RWPE2 (cell line): Measurements from ENCODE around the gene RFX2.

Experiments used
- ATAC-seq: fragments of 200-7000 bp; cut with Tn5 transposase; 3 replicates; pipeline ENCODE4 v1.9.1; 2021; ENCODE audit warnings: low read depth
- DNase-seq: peaks from one replicate; pipeline ENCODE4 v3.0.0-alpha.2; 2020; ENCODE audit warnings: low spot score
- H3K27ac ChIP-seq: fragments of 450-650 bp; 2 replicates; pipeline ENCODE4 v1.5.1; 2017; ENCODE audit warnings: mild to moderate bottlenecking; ENCODE audit not compliant: poor library complexity, severe bottlenecking
- H3K27me3 ChIP-seq: fragments of 250-450 bp; sonication (Bioruptor Pico); 2 replicates; pipeline ENCODE4 v1.5.1; 2021; ENCODE audit warnings: mild to moderate bottlenecking, moderate library complexity; ENCODE audit not compliant: insufficient read depth, poor library complexity, severe bottlenecking
- H3K36me3 ChIP-seq: fragments of 250-450 bp; sonication (Bioruptor Pico); 2 replicates; pipeline ENCODE4 v1.5.1; 2020; ENCODE audit warnings: low read depth, mild to moderate bottlenecking, moderate library complexity
- H3K4me1 ChIP-seq: fragments of 250-450 bp; sonication (Bioruptor Pico); 2 replicates; pipeline ENCODE4 v1.5.1; 2021; ENCODE audit warnings: mild to moderate bottlenecking, moderate library complexity; ENCODE audit not compliant: insufficient read depth, poor library complexity, severe bottlenecking
- H3K4me3 ChIP-seq: fragments of 250-450 bp; sonication (Bioruptor Pico); 2 replicates; pipeline ENCODE4 v1.5.1; 2021; ENCODE audit warnings: mild to moderate bottlenecking, moderate library complexity; ENCODE audit not compliant: severe bottlenecking
- H3K9me3 ChIP-seq: fragments of 250-450 bp; sonication (Bioruptor Pico); 2 replicates; pipeline ENCODE4 v1.5.1; 2021; ENCODE audit warnings: mild to moderate bottlenecking, moderate library complexity; ENCODE audit not compliant: severe bottlenecking
- CTCF ChIP-seq: fragments of 450-650 bp; IDR thresholded peaks from one replicate; pipeline ENCODE4 v1.5.1; 2017; ENCODE audit warnings: mild to moderate bottlenecking, moderate library complexity; ENCODE audit not compliant: poor library complexity, severe bottlenecking

RFX2 gene

GRCh38 chr19:5956323-5956722 is 154.0 kb downstream of the RFX2 start:
- no peak for TF ChIP-seq CTCF
- Histone ChIP-seq H3K27me3 (no peaks in the 10 kb centered on the region), H3K27ac (no peak overlapping the region), H3K4me1 (peaks cover 14% of the 10 kb centered on the region), H3K36me3 (no peaks in the 10 kb centered on the region), H3K4me3 (no peak overlapping the region), H3K9me3 (no peaks in the 10 kb centered on the region)
- ATAC-seq (no peak), DNase-seq (no peak)

GRCh38 chr19:5955636-5955935 is 154.7 kb downstream of the RFX2 start:
- no peak overlapping the region for H3K4me3 ChIP-seq
- no peaks in the 10 kb centered on the region for H3K27me3 ChIP-seq
- ATAC-seq (no peak), DNase-seq (no peak)
- H3K4me1 ChIP-seq: peaks cover 14% of the 10 kb centered on the region
- H3K9me3 ChIP-seq: no peaks in the 10 kb centered on the region
- no peak overlapping the region for H3K27ac ChIP-seq
- no peak for TF ChIP-seq CTCF
- peaks cover 3% of the 10 kb centered on the region; the same call in 1 of the 2 replicates for H3K36me3 ChIP-seq

GRCh38 chr19:5954293-5954692 is 156.0 kb downstream of the RFX2 start:
- peaks cover 14% of the 10 kb centered on the region for H3K4me1 ChIP-seq
- H3K27me3 ChIP-seq: no peaks in the 10 kb centered on the region
- DNase-seq: no peak
- TF ChIP-seq CTCF: no peak
- H3K27ac ChIP-seq: no peak overlapping the region
- peaks cover 6% of the 10 kb centered on the region; the same call in 1 of the 2 replicates for H3K36me3 ChIP-seq
- no peak for ATAC-seq
- H3K9me3 ChIP-seq: no peaks in the 10 kb centered on the region
- H3K4me3 ChIP-seq: no peak overlapping the region

- Histone ChIP-seq H3K27ac (no peak overlapping the region), H3K4me1 (peaks cover 14% of the 10 kb centered on the region), H3K9me3 (no peaks in the 10 kb centered on the region), H3K36me3 (peaks cover 12% of the 10 kb centered on the region; the same call in 1 of the 2 replicates), H3K4me3 (no peak overlapping the region), H3K27me3 (no peaks in the 10 kb centered on the region)
- TF ChIP-seq CTCF: no peak
- DNase-seq (no peak), ATAC-seq (no peak)
Observed at GRCh38 chr19:5953680-5954213, 156.6 kb downstream of the RFX2 start.

- Histone ChIP-seq H3K27ac (no peak overlapping the region), H3K4me3 (no peak overlapping the region), H3K36me3 (peaks cover 13% of the 10 kb centered on the region; the same call in 1 of the 2 replicates), H3K4me1 (peaks cover 14% of the 10 kb centered on the region), H3K27me3 (no peaks in the 10 kb centered on the region), H3K9me3 (no peaks in the 10 kb centered on the region)
- no peak for TF ChIP-seq CTCF
- DNase-seq (no peak), ATAC-seq (no peak)
Observed at GRCh38 chr19:5953030-5953589, 157.2 kb downstream of the RFX2 start.
